HUES6 (cell line): Measurements from ENCODE around the gene RAPSN.

Experiments used
- H3K27ac ChIP-seq: 2 replicates; pipeline ENCODE4 v1.7.0; 2013; ENCODE audit warnings: low read depth, mild to moderate bottlenecking, low read length, inconsistent platforms
- H3K27me3 ChIP-seq: 2 replicates; pipeline ENCODE4 v1.6.1; 2013; ENCODE audit warnings: low read length; ENCODE audit not compliant: control insufficient read depth, insufficient read depth
- H3K36me3 ChIP-seq: 2 replicates; pipeline ENCODE4 v1.6.1; 2013; ENCODE audit warnings: low read length; ENCODE audit not compliant: control insufficient read depth, insufficient read depth
- H3K4me1 ChIP-seq: 2 replicates; pipeline ENCODE4 v1.6.1; 2013; ENCODE audit warnings: low read length; ENCODE audit not compliant: control insufficient read depth, insufficient read depth
- H3K4me3 ChIP-seq: 2 replicates; pipeline ENCODE4 v1.5.1; 2013; ENCODE audit warnings: low read depth, low read length
- H3K9ac ChIP-seq: one replicate; pipeline ENCODE4 v1.6.1; 2013; ENCODE audit warnings: mild to moderate bottlenecking, low read length
- H3K9me3 ChIP-seq: 2 replicates; pipeline ENCODE4 v1.6.1; 2013; ENCODE audit warnings: low read depth, low read length; ENCODE audit not compliant: control insufficient read depth, insufficient read depth

The RAPSN gene

GRCh38 chr11:47393163-47394049 is 55.5 kb downstream of the RAPSN start:
- H3K4me3 ChIP-seq = no peak overlapping the region
- peaks cover 19% of the 10 kb centered on the region for H3K4me1 ChIP-seq
- H3K9ac ChIP-seq = no peak overlapping the region
- no peaks in the 10 kb centered on the region for H3K9me3 ChIP-seq
- no peaks in the 10 kb centered on the region for H3K27me3 ChIP-seq
- H3K27ac ChIP-seq = no peak overlapping the region
- no peaks in the 10 kb centered on the region for H3K36me3 ChIP-seq

GRCh38 chr11:47392546-47393162 is 56.3 kb downstream of the RAPSN start:
- H3K4me1 ChIP-seq = peaks cover 13% of the 10 kb centered on the region; the same call in 1 of the 2 replicates
- H3K9me3 ChIP-seq = no peaks in the 10 kb centered on the region
- H3K4me3 ChIP-seq = no peak overlapping the region
- no peaks in the 10 kb centered on the region for H3K27me3 ChIP-seq
- no peak overlapping the region for H3K27ac ChIP-seq
- H3K36me3 ChIP-seq = no peaks in the 10 kb centered on the region
- H3K9ac ChIP-seq = no peak overlapping the region

GRCh38 chr11:47391711-47392432 is 57.1 kb downstream of the RAPSN start:
- Histone ChIP-seq H3K36me3 (no peaks in the 10 kb centered on the region), H3K27me3 (no peaks in the 10 kb centered on the region), H3K9ac (no peak overlapping the region), H3K4me3 (no peak overlapping the region), H3K27ac (no peak overlapping the region), H3K9me3 (no peaks in the 10 kb centered on the region), H3K4me1 (peaks cover 13% of the 10 kb centered on the region; the same call in 1 of the 2 replicates)

GRCh38 chr11:47391077-47391583 is 57.8 kb downstream of the RAPSN start:
- no peaks in the 10 kb centered on the region for H3K36me3 ChIP-seq
- H3K27ac ChIP-seq = no peak overlapping the region; the same call in 1 of the 2 replicates
- no peak overlapping the region for H3K9ac ChIP-seq
- no peaks in the 10 kb centered on the region for H3K27me3 ChIP-seq
- H3K9me3 ChIP-seq = no peaks in the 10 kb centered on the region
- peaks cover 13% of the 10 kb centered on the region; the same call in 1 of the 2 replicates for H3K4me1 ChIP-seq
- H3K4me3 ChIP-seq = no peak overlapping the region

GRCh38 chr11:47390422-47390760 is 58.5 kb downstream of the RAPSN start:
- Histone ChIP-seq H3K4me3 (no peak overlapping the region), H3K27ac (no peak overlapping the region), H3K36me3 (no peaks in the 10 kb centered on the region), H3K4me1 (peaks cover 13% of the 10 kb centered on the region; the same call in 1 of the 2 replicates), H3K27me3 (no peaks in the 10 kb centered on the region), H3K9ac (no peak overlapping the region), H3K9me3 (no peaks in the 10 kb centered on the region)

GRCh38 chr11:47389577-47390421 is 59.1 kb downstream of the RAPSN start:
- no peak overlapping the region for H3K27ac ChIP-seq

GRCh38 chr11:47388697-47389576 is 60.0 kb downstream of the RAPSN start:
- Histone ChIP-seq H3K9me3 (no peaks in the 10 kb centered on the region), H3K9ac (no peak overlapping the region), H3K36me3 (no peaks in the 10 kb centered on the region), H3K4me1 (peaks cover 4% of the 10 kb centered on the region; the same call in 1 of the 2 replicates), H3K27me3 (no peaks in the 10 kb centered on the region), H3K27ac (no peak overlapping the region), H3K4me3 (no peak overlapping the region)

More at GRCh38 chr11:47389577-47390421, 59.1 kb downstream of the RAPSN start:
- Histone ChIP-seq H3K27me3 (no peaks in the 10 kb centered on the region), H3K9me3 (no peaks in the 10 kb centered on the region), H3K4me3 (no peak overlapping the region), H3K9ac (no peak overlapping the region), H3K36me3 (no peaks in the 10 kb centered on the region), H3K4me1 (peaks cover 12% of the 10 kb centered on the region; the same call in 1 of the 2 replicates)

GRCh38 chr11:47387944-47388696 is 60.8 kb downstream of the RAPSN start:
- Histone ChIP-seq H3K27ac (no peak overlapping the region), H3K9me3 (no peaks in the 10 kb centered on the region), H3K27me3 (no peaks in the 10 kb centered on the region), H3K4me1 (peaks cover 3% of the 10 kb centered on the region; the same call in 1 of the 2 replicates), H3K9ac (no peak overlapping the region), H3K36me3 (no peaks in the 10 kb centered on the region), H3K4me3 (no peak overlapping the region)
